Effector CD8-positive, alpha-beta T cell (primary cell): Measurements from ENCODE around the gene LPIN2.
"Not testable (repeated sequence)": the region's sequence is repeated elsewhere in the genome, so short reads cannot be mapped to it uniquely, and the experiment has no call there.

ENCODE experiments used
- DNase-seq: peaks from one replicate; lab custom pipeline; 2025; lab: John Stamatoyannopoulos, UW

The LPIN2 gene

DNA sequence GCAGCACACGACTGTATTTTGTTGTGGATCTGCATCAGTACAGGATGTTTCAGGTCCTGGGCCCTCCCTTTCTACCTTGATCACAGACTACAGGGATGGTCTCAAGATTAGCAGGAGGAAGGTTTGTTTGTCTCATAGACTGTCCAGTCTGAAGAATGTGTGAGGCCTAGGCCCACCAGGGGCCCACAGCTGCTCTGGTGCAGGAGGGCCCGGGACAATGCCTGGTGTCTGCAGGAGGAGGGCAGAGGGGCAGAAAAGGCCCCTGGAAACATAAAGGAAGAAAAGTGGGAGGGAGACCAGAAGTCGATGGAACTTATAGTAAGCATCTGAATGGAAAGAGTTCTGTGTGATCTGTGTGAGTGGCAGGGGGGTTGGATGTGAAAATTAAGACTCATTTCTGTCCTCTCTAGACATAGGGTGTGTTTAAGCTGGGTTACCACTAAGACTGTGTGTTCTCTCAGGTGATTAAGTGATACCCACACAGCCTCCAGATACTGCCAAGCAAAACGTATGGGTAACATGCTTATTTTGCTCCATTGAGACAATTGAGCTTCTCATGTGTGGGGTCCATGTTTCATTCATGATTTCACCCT, 33.4 kb upstream of the LPIN2 start:
- DNase-seq: no peak

DNA sequence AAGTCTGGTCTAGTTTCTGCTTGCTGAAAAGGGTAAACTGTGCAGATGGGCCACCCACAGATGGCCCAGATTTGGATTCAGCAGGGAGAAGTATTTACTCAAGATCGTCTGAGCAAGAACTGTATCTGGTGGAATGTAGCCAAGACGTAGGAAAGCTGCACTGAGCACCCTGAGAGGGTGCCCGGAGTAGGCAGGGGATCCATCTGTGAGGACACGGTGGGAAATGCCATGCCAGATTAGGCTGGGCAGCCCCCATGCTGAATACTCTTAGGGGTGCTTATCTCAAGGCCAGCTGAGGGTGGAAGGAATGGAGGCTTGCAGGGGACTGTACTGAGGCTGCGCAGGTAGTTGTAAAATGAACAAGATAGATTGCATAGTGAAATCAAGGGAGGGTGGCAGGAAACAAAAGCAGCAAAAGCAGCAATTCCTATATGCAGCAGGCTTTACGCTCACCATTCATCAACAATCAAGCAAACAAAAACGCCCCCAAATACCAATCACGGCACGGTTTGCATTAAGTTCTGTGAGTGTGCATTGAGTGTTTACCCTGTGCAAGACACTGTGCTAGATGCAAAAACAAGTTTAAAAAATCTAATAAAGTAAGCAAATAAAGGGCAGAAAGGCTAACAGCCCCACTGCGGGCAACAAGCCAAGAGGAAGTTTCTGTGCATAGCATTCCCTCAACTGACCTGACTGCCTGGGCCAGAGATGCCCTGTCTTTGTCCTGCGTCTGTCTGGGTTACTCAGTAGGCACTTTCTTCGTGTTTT, 32.2 kb upstream of the LPIN2 start:
- DNase-seq: no peak

- no peak for DNase-seq
Observed at GRCh38 chr18:3042379-3042778, 29.4 kb upstream of the LPIN2 start.

DNA sequence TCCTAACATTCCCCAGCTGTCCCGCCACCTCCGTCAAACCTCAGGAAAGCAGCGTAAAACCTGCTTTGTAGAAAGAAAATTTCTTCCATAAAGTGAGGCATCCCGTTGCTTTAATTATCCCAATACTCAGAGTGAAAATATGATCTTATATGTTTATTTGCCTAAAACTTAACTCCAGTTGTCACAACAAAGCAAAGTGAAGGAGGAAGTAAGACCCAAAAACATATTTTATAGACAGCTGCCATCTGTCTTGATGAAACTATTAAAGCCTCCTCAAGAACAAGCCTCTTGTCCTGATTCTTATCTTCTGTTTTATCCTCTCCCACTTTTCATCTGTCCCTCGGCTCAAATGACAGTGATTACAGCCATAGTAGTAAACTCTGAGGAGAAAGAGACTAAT, 28.9 kb upstream of the LPIN2 start:
- no peak for DNase-seq

DNA sequence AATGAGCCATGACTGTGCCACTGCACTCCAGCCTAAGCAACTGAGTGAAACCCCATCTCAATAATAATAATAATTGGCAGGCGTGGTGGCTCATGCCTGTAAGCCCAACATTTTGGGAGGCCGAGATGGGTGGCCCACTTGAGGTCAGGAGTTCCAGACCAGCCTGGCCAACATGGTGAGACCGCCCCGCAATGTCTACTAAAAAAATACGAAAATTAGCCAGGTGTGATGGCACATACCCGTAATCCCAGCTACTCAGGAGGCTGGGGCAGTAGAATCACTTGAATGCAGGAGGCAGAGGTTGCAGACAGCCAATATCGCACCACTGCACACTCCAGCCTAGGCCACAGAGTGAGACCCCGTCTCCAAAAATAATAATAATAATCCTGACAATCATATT, 27.9 kb upstream of the LPIN2 start:
- DNase-seq: no peak

DNA sequence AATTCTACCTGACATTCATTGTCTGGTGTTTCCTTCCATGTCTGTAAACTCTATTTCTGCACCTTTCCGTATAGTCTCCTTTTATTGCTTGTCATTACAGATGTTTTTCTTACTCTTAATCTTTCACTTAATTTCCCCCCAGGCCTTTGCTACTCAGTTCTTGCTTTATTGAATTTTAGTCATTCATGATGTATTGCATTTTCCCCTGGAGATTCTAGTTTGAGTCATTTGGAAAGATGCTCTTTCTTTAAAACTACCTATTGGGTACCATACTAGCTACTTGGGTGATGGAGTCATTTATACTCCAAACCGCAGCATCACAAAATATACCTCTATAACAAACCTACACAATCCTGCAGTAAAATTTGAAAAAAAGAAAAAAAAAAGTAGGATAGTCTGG, 27.2 kb upstream of the LPIN2 start:
- no peak for DNase-seq

DNA sequence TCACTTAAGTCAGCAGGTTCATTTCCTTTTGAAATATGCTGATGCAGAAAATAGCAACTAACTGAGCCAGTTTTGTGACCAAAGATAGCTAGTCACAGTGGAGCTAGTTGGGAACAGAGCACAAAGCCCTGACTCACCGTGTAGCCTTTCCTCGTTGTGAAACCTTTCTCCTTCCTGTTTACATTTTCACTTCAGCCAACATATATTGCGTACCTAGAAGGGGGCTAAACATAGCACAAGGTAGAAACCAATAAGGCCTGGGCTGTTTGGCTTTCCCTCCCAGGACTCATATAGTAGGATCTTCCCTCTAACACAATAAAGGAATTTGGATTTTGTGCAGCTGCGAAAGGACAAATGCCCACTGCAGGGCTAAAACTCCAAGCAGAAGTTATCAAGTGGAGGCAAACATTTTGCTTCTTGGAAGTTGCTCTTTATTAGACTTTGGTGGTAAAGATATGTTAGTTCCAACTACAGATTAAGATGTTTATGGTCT, 24.5 kb upstream of the LPIN2 start:
- DNase-seq: no peak

DNA sequence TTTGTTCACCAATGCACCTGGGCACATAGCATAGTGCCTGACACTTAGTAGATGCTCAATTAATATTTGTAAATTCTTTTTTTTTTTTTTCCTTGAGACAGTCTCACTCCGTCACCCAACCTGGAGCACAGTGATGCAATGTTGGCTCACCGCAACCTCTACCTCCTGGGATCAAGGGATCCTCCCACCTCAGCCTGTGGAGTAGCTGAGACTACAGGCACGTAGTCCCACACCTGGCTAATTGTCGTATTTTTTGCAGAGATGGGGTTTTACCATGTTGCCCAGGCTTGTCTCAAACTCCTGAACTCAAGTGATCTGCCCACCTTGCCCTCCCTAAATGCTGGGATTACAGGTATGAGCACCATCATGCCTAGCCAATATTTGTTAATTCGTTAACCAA, 23.2 kb upstream of the LPIN2 start:
- DNase-seq: no peak

DNA sequence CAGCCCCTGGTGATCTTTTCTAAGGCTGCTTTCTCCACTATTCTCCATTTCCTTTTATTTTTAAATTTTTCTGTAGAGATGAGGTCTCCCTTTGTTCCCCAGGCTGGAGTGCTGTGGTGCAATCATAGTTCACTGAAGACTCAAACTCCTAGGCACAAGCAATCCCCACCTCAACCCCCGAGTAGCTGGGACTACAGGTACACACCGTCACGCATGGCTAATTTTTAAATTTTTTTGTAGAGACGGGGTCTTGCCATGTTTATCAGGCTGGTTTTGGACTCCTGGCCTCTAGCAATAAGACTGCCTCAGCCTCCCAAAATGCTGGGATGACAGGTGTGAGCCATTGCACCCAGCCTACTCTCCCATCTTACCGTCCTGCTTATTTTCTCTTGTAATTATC, 22.7 kb upstream of the LPIN2 start:
- DNase-seq: no peak

DNA sequence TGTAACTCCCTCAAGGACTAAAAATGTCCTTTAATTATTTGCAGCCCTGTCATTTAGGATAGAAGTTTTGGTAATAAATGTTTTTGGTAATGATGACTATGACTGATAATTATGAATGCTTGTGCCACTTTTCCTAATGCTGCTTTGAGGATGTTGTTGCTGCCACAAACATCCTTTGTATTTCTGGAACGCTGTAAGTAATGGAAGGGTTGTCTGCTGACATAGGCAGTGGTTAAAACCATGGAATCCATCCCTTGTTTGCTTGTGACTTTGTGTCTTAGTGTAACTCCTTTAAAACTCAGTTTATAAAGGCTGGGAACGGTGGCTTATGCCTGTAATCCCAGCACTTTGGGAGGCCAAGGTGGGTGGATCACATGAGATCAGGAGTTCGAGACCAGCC, 19.8 kb upstream of the LPIN2 start:
- DNase-seq: no peak

DNA sequence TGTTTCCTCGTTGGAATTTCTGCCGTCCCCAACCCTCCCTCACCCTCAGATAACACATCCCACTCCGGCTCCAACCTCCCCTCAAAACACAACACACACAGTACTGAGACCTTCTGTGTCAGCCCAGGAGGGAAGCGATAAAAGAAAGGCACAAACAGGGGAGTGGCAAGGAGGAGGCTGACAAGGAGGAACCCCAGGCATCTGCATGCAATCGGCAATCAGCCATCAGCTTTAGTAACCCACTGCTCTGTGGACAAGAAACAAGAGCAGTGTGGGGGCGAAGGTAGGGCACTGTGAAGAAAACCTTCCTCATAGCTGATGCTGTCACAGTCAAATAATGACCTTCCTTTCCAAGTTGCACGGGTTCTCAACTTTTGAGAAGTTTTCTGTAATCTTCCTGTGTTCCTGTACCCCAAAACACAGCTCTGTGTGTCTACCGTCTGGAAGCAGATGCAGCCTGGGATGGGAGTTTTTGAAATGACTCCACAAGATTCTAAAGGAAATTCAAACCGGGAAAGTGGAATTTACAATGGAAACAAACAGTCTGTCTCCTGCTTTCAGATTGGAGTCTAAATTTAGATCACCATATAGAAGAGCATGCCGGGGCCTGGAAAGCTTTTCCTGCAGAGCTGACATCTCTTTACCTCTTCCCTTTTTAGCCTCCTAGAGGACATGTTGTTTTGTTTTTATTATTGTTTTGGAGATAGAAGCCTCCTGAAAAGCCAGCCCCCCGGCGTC, 16.4 kb upstream of the LPIN2 start:
- DNase-seq: no peak

DNA sequence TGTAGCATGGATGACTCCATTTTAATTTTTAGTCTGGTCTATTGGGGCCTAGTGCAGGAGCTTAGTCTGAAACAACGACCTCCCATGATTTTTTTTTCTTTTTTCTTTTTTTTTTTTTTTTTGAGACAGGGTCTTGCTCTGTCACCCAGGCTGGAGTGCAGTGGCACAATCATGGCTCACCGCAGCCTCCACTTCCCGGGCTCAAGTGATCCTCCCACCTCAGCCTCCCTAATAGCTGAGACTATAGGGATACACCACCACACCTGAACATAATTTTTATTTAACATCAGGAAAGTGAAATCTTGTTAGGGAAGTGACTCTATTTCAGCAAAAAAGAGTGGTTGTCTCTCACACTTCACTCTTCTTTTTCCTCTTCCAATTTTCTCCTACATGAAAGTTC, 15.2 kb upstream of the LPIN2 start:
- DNase-seq: not testable (repeated sequence)

DNA sequence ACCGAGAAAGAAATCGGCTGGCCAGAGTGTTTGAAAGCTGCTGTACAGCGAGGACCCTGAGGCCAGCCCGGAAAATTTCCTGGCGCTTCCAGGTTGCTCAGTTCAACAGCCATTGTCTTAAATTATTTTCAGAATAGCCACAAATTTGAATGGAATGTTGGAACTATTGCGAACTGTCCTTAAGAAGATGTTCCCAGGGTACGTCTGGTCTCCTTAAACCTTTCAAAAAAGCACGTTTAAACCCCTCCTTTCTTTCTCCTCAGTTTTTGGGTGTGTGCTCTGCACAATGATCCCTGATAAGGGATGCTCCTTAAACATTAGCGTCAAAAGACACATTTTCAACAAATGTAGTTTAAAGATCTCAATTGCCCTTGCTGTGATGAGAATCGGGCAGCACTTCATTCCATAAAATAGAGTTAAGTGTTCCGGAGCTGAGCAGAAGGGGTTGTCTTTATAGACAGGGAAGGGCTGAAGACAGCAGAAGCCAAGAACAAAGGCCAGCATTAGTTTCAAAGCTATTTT, 14.5 kb upstream of the LPIN2 start:
- no peak for DNase-seq

DNA sequence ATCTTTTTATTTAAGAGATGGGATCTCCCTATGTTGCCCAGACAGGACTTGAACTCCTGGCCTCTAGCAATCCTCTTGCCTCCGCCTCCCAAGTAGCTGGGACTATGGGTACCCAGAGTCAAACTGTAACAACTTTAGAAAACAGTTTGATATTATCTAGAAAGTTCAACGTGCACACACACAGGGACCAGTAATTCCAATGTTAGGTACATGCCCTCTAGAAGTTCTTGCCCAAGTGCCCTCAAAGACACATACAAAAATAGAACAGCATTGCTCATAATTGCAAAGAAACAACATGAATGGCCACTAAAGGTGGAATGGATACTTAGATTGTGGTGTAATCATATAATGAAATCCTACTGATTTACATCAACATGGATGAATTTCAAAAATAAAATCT, 12.6 kb upstream of the LPIN2 start:
- no peak for DNase-seq

- DNase-seq: not testable (repeated sequence)
Observed at GRCh38 chr18:3023603-3024002, 10.7 kb upstream of the LPIN2 start.

DNA sequence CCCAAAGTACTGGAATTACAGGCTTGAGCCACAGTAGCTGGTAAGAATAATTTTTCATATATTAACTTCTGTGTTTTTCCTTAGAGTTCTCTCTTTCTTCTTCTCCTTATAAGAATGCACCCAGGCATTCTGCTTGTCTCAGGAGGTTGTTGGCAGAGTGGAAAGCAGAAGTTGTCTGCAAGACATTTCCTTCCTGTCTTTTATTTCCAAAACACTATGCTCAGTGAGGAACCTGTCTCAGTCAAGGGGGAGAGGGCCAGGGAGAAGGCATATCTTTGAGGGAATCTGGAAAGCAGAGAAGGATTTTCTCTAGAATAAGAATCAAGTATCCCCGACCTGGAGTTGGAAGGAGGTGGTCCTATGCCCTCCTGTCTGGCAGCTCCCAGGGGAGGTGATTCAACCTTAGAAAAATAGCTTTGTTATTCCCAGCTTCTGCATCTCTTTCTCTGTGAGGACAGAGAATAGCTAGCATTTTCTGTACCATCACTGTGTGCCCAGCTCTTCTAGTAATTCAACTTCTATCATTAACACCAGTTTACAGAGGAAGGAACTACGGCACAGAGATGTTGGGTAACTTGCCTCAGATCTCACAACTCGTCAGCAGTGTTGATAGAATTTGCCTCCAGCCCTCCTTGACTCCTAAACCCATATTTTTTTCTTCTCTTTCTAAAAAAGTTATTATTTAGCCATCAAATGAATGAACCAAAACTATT, 3.8 kb upstream of the LPIN2 start:
- no peak for DNase-seq

DNA sequence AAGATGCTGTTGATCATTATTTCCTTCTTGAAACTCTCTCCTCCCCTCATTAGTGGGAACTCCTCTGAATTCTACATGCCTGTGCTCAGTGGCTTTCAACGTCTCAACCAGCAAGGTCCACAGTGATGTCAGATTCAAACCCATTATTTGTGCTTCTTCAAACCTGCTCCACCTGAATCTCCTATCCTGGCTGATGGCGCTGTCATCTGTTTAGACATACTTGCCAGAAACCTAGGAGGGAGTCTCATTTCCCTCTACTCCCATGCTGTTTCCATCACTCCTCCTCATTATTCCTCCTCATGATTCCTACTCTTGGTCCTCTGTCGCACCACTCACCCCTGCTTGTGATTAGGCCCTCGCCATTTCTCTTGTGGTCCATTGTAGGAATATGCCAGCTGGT, 2.9 kb upstream of the LPIN2 start:
- no peak for DNase-seq

GRCh38 chr18:3015204-3015592, 2.3 kb upstream of the LPIN2 start:
- no peak for DNase-seq

- DNase-seq: no peak
Observed at GRCh38 chr18:3014503-3015203, 1.7 kb upstream of the LPIN2 start.

- peak; percentile 23 for DNase-seq
Observed at GRCh38 chr18:3012136-3013023, 564 bp downstream of the LPIN2 start.

DNA sequence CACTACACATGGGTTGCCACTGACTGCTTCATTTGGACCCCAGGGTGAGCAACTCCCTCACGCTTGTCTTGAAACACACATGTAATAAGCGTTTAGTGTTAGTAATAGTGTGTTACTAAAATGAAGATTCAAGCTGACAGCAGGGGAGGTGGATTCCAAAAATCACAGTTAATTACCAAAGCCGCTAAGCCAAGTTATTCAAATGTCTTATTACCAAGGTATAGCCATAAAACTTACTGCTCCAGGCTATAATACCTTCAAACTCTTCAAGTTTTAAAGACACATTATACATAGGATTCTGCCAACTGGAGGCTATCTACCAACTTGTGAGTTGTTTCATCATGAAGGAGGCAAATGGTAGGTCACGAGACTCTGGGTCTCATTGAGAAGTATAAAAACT, 2.9 kb downstream of the LPIN2 start:
- DNase-seq: no peak
